GM20431 (cell line): Measurements from ENCODE around the gene MED14.

Experiments used
- in situ Hi-C: fragments of 300-500 bp; cut with MseI, MboI; formaldehyde crosslinking; loops from one replicate; pipeline ENCODE4 v1.15.0; 2020; ENCODE audit warnings: low sequenced_read_pairs; ENCODE audit not compliant: unreplicated experiment

The MED14 gene

GRCh38 chrX:40735325-40736169 lies at the start of gene MED14:
Gene MED14 (minus strand): TSS chrX:40735542. CDS start chrX:40735412, 130 bp downstream.
- in situ Hi-C loops, result no loop called here

DNA sequence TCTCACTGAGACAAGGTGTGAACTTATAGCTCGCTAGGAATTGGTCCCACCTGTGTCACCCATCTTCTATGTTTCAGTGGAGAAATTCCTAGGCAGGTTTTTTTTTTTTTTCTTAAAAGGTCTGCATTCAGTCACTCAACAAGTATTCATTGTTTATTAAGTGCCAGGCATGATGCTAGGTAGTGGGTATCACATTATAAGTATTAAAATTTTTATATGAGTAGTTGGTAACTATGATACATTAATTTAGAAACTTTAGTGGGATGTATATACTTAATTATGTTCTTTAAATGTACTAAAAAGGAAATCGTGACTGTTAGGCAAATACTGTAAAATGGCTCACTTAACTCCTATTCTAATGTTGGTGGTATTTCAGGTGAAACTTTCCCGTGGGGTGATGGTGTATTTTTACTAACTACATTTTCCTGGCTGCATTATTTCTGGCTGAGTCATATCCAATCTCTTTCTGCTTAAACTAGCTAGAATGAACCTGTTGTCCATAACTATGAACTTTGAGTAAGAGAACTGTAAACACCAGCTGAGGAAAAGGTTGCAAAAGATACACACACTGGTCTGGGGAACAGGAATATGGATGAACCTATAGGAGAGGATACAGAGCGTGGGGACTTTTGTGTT lies 49.3 kb upstream of the MED14 start:
- in situ Hi-C loops, result loop anchor here (25.0 kb wide), 1 partner anchor 122 kb away; no protein-coding TSS in a partner anchor

GRCh38 chrX:40782644-40783259 lies 47.4 kb upstream of the MED14 start:
- in situ Hi-C loops, result loop anchor here (25.0 kb wide), 1 partner anchor 120 kb away; no protein-coding TSS in a partner anchor

GRCh38 chrX:40780951-40781350 lies 45.6 kb upstream of the MED14 start:
- in situ Hi-C loops, result loop anchor here (25.0 kb wide), 1 partner anchor 119 kb away; no protein-coding TSS in a partner anchor

GRCh38 chrX:40780082-40780481 lies 44.7 kb upstream of the MED14 start:
- in situ Hi-C loops, result loop anchor here (25.0 kb wide), 1 partner anchor 118 kb away; no protein-coding TSS in a partner anchor

DNA sequence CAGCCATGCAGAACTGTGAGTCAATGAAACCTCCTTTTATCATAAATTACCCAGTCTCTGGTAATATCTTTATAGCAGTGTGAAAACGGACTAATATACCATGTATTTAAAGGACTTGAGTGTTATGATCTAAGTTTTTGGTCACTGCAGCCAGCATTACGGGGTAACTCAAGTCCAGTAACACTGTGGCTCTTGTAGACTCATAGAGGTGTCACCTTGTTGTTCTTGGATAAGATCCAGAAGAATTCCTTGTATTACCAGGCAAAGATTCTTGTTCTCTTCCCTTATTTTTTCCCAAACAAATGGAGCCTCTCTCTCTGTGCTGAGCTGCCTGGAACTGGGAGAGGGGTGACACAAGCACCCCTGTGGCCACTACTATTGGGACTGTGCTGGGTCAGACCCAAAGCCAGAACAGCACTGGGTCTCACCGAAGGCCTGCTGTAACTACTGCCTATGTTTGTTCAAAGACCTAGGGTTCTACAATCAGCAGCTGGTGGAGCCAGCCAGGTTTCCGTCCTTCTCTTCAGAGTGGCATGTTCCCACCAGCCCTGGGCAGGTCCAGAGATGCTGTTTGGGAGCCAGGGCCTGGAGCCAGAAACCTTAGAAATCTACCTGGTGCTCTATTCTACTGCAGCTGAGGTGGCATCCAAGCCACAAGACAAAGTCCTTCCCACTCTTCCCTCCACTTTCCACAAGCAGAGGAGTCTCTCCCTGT lies 43.7 kb upstream of the MED14 start:
- in situ Hi-C loops, result loop anchor here (25.0 kb wide), 1 partner anchor 117 kb away; no protein-coding TSS in a partner anchor

- in situ Hi-C loops, result no loop called here
These were observed 38.5 kb upstream of the MED14 start for GRCh38 chrX:40773809-40774208.

DNA sequence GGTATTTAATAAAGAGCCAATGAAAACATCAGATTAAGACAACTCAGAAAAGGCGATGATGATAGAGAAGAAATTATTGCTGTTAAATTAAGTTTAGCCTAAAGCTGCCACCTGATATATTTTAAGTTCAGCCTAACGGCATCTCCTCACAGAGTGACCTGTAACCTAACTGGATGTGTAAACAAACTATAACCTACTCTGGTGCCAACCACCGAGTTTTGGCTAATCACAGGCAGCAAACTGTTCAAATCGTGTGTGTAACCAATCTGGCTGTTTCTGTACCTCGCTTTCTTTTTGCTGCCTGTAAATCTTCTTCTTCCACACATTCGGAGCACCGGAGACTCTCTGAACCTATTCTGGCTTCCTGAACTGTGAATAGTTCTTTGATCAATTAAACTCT lies 37.8 kb upstream of the MED14 start:
- in situ Hi-C loops, result no loop called here

- in situ Hi-C loops, result no loop called here
These were observed 36.9 kb upstream of the MED14 start for GRCh38 chrX:40772290-40772689.

DNA sequence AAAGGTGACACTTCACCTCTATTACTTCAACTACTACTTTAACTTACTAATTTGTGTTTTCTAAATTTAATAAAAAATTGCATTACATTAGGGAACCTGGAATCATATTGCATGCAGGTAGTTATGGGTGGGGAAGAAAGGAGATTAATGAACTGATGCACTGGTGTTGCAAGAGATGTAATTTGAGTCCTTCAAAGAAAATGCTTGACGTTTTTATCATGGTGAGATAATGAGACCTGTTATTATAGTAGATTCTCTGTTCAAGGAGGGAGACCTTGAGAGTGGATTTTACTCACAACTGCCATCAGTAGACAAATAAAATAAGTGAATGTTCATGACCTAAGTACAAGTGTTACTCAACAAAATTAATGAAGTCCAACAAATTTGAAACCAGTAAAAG lies 26.4 kb upstream of the MED14 start:
- in situ Hi-C loops, result no loop called here

DNA sequence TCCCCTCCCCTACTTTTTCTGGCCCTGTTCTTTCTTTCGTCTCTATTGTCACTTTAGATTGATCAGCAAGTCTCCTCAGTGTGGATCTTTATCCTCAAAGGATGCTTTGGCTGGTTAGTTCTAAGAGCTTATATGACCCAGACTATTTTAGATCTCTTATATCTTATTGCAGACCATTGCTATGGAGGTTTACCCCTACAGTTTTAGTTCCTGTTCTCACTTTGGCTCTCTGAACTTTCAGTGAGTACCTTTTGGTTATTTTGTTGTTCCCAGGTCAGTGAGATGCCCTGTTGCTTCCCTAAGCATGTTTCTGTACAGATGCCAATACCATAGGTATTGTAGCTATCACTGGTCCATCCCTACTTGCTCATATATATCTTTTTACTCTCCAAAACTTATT lies 24.0 kb upstream of the MED14 start:
- in situ Hi-C loops, result no loop called here

DNA sequence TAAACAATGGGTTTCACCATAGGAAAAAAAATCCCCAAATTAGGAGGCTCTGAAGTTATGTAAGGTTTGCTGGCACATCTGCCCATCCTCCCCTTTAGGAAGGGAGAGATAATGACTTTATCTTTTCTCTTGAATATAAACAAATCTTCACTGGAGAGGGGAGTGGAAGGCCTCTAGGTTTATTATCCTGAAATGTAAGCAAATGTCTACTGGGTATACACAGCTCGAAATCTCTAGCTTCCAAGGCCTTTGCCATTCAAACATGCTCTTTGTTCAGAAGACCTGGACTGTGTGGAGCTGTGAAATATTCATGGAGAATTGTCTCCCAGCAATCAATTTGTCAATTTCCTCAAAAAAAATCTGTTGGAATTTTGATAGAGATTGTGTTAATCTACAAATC lies 21.7 kb upstream of the MED14 start:
- in situ Hi-C loops, result no loop called here

DNA sequence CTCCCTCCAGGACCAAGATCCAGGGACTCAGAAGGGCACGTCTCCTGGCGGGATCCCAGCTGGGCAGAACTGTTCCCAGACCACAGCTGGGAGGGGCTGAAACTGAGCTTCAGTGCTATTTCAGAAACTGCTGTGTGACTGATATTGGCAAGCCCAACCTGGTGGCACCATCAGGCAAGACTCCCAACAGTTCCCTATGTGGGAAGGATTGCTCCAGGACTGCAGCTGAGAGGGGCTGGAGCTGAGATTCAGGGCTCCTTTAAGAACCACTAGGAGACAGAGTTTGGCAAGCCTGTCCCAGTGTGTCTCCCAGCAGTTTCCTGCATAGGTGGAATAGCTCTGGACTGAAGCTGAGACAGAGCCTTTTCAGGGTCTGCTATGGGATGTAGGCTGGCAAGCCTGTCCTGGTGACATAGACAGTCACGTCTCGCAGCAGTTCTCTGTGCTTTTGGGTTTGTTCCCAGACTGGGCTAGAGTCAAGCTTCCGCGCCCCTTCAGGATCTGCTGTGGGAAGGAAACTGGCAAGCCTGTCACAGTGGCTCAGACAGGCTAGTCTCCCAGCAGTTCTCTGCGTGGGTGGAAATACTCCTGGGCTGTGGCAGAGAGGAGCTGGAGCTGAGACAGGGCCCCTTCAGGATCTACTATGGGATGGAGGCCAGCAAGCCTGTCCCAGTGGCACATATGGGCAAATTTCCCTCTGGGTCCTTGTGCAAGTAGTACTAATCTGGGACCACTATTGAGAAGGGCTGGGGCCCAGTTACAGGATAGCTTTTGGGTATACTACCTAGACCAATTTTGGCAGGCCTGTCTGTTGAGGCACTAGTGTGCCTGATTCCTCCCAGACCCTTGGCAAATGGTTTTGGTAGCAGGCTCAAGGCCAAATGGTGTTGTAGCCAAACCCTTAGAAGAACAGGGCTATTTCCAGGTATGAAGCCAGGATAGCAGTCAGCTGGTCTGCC lies 20.2 kb upstream of the MED14 start:
- in situ Hi-C loops, result no loop called here

GRCh38 chrX:40749681-40750494 lies 14.5 kb upstream of the MED14 start:
- in situ Hi-C loops, result no loop called here

GRCh38 chrX:40748977-40749376 lies 13.6 kb upstream of the MED14 start:
- in situ Hi-C loops, result no loop called here

DNA sequence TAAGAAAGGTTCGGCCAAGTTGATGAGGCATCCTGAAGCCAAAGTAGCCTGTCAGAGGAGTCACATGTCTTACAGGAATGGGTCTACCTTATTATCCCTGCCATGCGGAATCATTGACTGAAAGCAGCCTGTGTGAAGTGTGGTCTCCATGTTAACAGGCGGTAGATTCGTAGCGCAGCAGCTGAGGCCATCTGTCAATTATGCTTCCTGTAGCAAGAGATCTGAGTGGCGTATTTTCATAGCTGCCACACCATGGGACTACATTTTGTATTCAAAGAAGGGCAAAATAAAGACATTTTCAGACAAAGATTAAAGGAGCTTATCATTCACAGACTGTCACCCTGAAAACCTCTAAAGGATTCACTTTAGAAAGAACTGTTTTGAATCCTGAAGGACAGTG lies 11.2 kb upstream of the MED14 start:
- in situ Hi-C loops, result no loop called here

DNA sequence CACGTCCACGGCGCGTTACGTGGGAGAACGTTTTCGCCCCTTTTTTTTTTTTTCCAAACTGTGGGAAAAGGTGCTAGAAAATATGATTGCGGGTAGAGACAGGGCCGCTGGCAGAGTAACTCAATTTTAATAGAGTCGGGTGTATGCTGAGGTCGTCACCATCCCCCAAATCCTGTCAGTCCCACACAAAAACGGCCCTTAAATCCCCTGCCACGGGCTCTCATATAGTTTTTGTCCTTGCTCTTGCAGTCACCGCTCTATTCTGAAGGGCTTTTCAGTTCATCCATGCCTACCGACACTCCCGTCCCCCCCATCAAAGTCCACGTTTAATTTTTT lies 796 bp upstream of the MED14 start:
- in situ Hi-C loops, result no loop called here

DNA sequence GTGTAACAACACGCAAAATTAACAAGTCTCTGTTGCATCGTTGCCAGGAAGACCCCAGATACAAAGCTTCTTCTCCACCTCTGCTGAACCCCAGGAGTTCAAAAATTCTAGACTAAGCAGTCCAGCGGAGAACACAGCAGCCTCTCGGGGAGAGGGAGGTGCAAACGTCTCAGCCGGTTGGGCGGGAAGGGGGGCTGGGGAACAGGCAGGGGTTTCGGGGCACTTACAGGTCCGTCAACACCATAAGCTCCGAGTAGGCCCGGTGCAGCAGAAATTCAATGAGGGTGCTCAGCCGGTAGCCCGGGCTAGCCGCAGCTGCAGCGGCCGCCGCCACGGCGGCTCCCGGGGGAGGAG lies 394 bp downstream of the MED14 start:
- in situ Hi-C loops, result no loop called here

DNA sequence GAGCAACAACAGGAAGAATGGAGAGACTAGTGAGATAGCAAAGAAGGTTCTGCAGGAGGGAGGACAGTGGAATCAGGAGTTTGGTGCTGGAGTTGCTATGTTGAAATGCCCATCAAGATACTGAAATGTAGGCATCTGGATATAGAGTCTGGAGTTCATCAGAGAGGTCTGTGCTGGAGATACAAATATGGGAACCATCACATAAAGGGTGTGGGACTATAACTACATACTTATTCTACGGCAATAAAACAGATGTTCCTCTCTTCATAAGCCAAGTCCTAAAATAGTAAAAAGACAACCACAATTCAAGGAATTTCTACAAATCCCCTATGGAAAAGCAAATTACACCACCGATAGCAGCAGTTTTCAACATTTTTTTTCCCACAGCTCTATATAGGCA lies 1.6 kb downstream of the MED14 start:
- in situ Hi-C loops, result no loop called here
